ENCODE measurements around the gene RBMS3. TPM values are rescaled to one million over a fixed set of nuclear protein-coding genes. Genes with fewer than 3 reads are reported as not detected.

RBMS3 gene
- total RNA-seq, 3 donors from 2014 or later, result 48.4 to 117 (median 103) TPM

DNA sequence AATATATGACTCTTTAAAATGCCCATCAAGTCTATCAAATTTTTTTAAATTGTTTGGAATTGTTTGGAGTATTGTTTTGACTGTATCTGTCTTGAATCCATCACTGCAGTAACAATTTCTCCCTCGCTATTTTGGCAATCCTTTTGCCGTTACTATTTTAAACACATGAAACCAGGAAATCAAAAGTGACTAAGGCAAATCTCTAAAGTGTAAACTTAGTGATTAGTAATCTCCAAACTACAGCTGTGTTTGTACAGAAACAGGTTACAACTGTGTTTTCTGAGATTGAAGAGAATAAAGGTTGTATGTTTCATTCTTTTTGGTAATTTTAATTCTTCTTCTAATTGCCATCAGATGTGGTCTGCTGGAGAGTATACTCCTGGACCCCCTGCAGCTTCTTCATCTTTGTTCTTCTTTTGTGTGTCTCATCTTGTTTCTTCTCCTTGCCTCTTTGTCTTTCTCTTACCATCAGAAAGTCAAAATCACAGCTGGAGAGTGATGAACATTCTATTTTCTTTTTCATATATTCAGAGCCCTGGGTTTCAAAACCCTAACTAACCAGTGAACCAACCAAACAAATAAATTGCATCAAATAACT lies 465.4 kb downstream of the RBMS3 start:
- H3K4me3 ChIP-seq, result no peak overlapping the region
- no peaks in the 10 kb centered on the region for H3K27me3 ChIP-seq
- intact Hi-C loops (cut with DNase I; ENCODE audit: low total_unique reads), result no loop called here
- H3K27ac ChIP-seq, result no peak overlapping the region
- TF ChIP-seq, protein P1, sequence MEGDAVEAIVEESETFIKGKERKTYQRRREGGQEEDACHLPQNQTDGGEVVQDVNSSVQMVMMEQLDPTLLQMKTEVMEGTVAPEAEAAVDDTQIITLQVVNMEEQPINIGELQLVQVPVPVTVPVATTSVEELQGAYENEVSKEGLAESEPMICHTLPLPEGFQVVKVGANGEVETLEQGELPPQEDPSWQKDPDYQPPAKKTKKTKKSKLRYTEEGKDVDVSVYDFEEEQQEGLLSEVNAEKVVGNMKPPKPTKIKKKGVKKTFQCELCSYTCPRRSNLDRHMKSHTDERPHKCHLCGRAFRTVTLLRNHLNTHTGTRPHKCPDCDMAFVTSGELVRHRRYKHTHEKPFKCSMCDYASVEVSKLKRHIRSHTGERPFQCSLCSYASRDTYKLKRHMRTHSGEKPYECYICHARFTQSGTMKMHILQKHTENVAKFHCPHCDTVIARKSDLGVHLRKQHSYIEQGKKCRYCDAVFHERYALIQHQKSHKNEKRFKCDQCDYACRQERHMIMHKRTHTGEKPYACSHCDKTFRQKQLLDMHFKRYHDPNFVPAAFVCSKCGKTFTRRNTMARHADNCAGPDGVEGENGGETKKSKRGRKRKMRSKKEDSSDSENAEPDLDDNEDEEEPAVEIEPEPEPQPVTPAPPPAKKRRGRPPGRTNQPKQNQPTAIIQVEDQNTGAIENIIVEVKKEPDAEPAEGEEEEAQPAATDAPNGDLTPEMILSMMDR (IDR thresholded peaks at IDR 0.05), result no peak
- TF ChIP-seq POLR2A (IDR thresholded peaks at IDR 0.05) (no peak), POLR2AphosphoS5 (IDR thresholded peaks at IDR 0.05) (no peak)
- H3K36me3 ChIP-seq, result no peaks in the 10 kb centered on the region
- no peaks in the 10 kb centered on the region for H3K4me1 ChIP-seq
- no peaks in the 10 kb centered on the region for H3K9me3 ChIP-seq
- DNase-seq (ENCODE audit: low spot score in 2 of 2), result no peak

DNA sequence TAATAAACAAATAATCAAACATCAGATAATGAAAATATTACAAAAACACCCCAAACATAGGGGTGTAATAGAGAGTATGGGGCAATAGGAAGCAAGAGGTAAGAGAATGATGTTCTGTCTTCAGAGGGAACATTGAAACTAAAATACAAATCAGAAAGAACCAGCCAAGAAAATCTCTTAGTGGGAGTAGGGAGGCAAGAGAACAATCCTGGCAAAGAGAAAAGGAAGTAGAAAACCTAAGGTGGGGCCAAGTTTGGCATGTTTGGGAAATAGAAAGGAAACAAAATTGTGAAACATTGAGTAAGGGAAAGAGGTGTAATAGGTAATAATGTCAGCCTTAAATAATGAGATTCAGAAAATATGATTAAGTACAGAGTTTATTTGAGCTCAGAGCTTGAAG lies 467.1 kb downstream of the RBMS3 start:
- Histone ChIP-seq H3K9me3 (no peaks in the 10 kb centered on the region), H3K27ac (peak overlapping the region; percentile 61 to 64), H3K36me3 (no peaks in the 10 kb centered on the region), H3K4me3 (no peak overlapping the region), H3K4me1 (no peaks in the 10 kb centered on the region), H3K27me3 (no peaks in the 10 kb centered on the region)
- intact Hi-C loops (cut with DNase I; ENCODE audit: low total_unique reads), result no loop called here
- no peak for DNase-seq (ENCODE audit: low spot score in 2 of 2)
- TF ChIP-seq POLR2A (IDR thresholded peaks at IDR 0.05), result no peak
- TF ChIP-seq POLR2AphosphoS5 (IDR thresholded peaks at IDR 0.05), result no peak
- TF ChIP-seq, protein P1 (IDR thresholded peaks at IDR 0.05), result no peak

DNA sequence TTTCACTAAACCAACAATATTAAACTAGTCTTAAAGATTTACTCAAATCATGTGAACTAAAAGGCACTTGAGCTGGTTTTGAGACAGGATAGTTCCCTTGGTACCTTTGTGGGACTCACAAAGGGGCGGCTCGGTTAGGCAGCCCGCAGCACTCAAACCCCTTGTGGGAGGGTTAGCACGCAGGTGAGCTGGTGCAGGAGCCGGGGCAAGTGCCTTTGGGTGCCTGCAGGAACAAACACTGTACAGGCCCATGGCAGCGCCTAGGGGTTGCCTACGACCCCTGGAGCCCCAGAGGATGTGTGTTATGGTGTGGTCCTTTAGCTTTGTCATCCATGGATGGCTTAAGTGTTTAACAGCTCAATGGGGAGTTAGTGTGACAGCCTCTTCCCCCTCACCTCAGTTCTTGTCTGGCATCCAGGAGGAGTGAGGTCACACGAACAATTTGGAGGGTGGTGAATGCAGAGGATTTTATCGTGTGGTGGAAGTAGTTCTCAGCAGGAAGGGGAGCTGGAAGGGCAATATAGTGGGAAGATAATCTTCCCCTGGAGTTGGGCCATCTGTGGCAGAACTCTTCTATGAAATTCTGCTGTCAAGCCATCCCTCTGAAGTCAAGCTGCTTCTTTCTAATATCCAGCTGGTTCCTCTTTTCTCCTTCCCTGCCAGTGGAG lies 470.9 kb downstream of the RBMS3 start:
- TF ChIP-seq POLR2A (IDR thresholded peaks at IDR 0.05) (no peak), POLR2AphosphoS5 (IDR thresholded peaks at IDR 0.05) (no peak)
- TF ChIP-seq, protein P1 (IDR thresholded peaks at IDR 0.05), result no peak
- no peak overlapping the region for H3K4me3 ChIP-seq
- H3K36me3 ChIP-seq, result no peaks in the 10 kb centered on the region
- no peaks in the 10 kb centered on the region for H3K4me1 ChIP-seq
- no peaks in the 10 kb centered on the region for H3K9me3 ChIP-seq
- H3K27ac ChIP-seq, result no peak overlapping the region
- DNase-seq (ENCODE audit: low spot score in 2 of 2), result no peak
- intact Hi-C loops (cut with DNase I; ENCODE audit: low total_unique reads), result no loop called here
- H3K27me3 ChIP-seq, result no peaks in the 10 kb centered on the region

DNA sequence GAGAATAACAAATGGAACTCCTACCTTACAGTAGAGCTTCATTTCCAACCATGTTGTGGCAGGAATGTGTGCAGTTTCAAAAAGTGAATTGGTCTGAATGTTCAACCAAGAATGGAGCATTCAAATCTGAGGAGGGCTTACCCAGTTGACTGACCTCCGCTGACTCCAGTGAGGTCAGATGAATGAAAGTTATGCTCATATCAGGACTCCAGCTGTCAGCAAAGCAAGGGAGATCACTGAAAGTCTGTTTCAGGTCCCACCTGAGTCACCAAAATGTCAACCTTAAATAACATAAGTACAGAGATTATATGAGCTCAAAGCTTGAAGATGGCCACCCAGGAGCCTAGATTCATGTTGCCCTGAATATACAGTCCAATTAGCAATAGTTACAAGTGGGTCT lies 473.5 kb downstream of the RBMS3 start:
- H3K27me3 ChIP-seq, result no peaks in the 10 kb centered on the region
- H3K9me3 ChIP-seq, result no peaks in the 10 kb centered on the region
- TF ChIP-seq POLR2A (IDR thresholded peaks at IDR 0.05) (no peak), POLR2AphosphoS5 (IDR thresholded peaks at IDR 0.05) (no peak)
- TF ChIP-seq, protein P1 (IDR thresholded peaks at IDR 0.05), result no peak
- intact Hi-C loops (cut with DNase I; ENCODE audit: low total_unique reads), result no loop called here
- H3K36me3 ChIP-seq, result no peaks in the 10 kb centered on the region
- no peak for DNase-seq (ENCODE audit: low spot score in 2 of 2)
- no peak overlapping the region for H3K4me3 ChIP-seq
- peaks cover 2 to 17% of the 10 kb centered on the region in 2 donors for H3K4me1 ChIP-seq
- no peak overlapping the region for H3K27ac ChIP-seq

DNA sequence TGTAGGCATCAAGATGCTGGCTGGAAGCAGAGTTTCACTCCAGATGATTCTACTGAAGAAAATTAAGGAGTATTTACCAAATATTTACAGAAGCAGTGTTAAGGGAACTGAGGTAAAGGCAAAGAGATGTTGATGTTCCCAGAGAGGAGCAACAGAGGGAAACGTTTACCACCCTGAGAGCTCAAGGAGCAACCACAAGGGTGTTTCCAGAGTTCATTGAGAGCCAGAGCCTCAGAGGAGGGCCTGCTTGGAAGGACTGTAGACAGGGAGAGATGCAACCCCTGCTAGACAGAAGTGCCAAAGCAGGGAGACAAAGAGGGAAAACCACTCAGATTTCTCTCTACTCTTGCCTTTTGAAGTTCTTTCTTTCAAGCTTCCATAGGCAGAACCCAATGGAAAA lies 474.5 kb downstream of the RBMS3 start:
- Histone ChIP-seq H3K4me3 (no peak overlapping the region), H3K36me3 (no peaks in the 10 kb centered on the region), H3K27ac (no peak overlapping the region), H3K9me3 (no peaks in the 10 kb centered on the region), H3K4me1 (peaks cover 7 to 17% of the 10 kb centered on the region in 2 donors), H3K27me3 (no peaks in the 10 kb centered on the region)
- TF ChIP-seq POLR2A (IDR thresholded peaks at IDR 0.05) (no peak), POLR2AphosphoS5 (IDR thresholded peaks at IDR 0.05) (no peak)
- TF ChIP-seq, protein P1 (IDR thresholded peaks at IDR 0.05), result no peak
- no peak for DNase-seq (ENCODE audit: low spot score in 2 of 2)
- intact Hi-C loops (cut with DNase I; ENCODE audit: low total_unique reads), result loop anchor here (5.0 kb wide), 1 partner anchor 473 kb away; the partner anchor contains the start of gene RBMS3
